Pancreas (tissue), 10 donors: Measurements from ENCODE around the gene MGAT5B. TPM values are rescaled to one million over a fixed set of nuclear protein-coding genes. Genes with fewer than 3 reads are reported as not detected.

Source experiments
- ATAC-seq, 4 donors: fragments of 200-7000 bp; cut with Tn5 transposase; one replicate each; pipeline versions ENCODE4 v1.8.0 to v1.9.1; 2020; ENCODE audit warnings: mild to moderate bottlenecking in 4 of 4, moderate library complexity in 4 of 4
- DNase-seq, 6 donors: peaks; one replicate each; pipeline ENCODE4 v3.0.0-alpha.2; 2020
- FAIRE-seq: peaks from 2 replicates; lab custom pipeline; 2012; peaks lifted over from hg19 to GRCh38; lab: Jason Lieb, UNC
- H3K27ac ChIP-seq, 4 donors: fragments of 200-600 bp; sonication (generic); 1 replicate in 3 of 4; 2 replicates in 1 of 4; pipeline versions ENCODE4 v1.5.0 to v1.8.0; 2020
- H3K27me3 ChIP-seq, 4 donors: fragments of 200-600 bp; one replicate each; pipeline ENCODE4 v1.8.0; 2021
- H3K36me3 ChIP-seq, 3 donors: fragments of 200-600 bp; sonication (generic) in 1 of 3; one replicate each; pipeline versions ENCODE4 v1.5.0 to v1.8.0; 2020 to 2021
- H3K4me1 ChIP-seq, 3 donors: fragments of 200-600 bp; one replicate each; pipeline ENCODE4 v1.8.0; 2021
- H3K4me3 ChIP-seq, 4 donors: fragments of 200-600 bp; sonication (generic) in 2 of 4; one replicate each; pipeline versions ENCODE4 v1.5.0 to v1.8.0; 2020 to 2021
- H3K9me3 ChIP-seq, 4 donors: fragments of 200-600 bp; one replicate each; pipeline ENCODE4 v1.8.0; 2021
- WGBS, 2 donors: extraction: QIAGEN DNeasy Blood & Tissue Kit; methylation state at CpG; one replicate each; pipeline ENCODE4 v1.1.7; 2013; 5-methylcytosine and 5-hydroxymethylcytosine counted together
- intact Hi-C, 3 donors: fragments of 100-400 bp; cut with DNase I; formaldehyde crosslinking; loops; one replicate each; pipeline versions ENCODE4 v1.11.1 to v1.14.2; 2022
- polyA plus RNA-seq, 2 donors: library from polyadenylated mRNA; stranded (reverse); fragments of 200-250 nt; gene quantifications; one replicate each; pipeline ENCODE4 v1.2.3, GENCODE V29; 2013
- total RNA-seq, 6 donors: library from RNA; stranded (reverse); fragmentation: NEBNext Ultra II Directional in 4 of 6; extraction: Animal tissue kit (Norgen Biotek cat#: 25700) in 4 of 6; gene quantifications; one replicate each; pipeline versions ENCODE4 v1.2.1 to v1.2.4, GENCODE V29; 2021 to 2023
- TF ChIP-seq, protein P1 (sequence below), 4 donors: fragments of 200-600 bp; sonication (generic) in 3 of 4; IDR thresholded peaks; one replicate each; pipeline versions ENCODE4 v1.5.0 to v1.8.0; 2021; ENCODE audit warnings: antibody characterized with exemption in 4 of 4
- donor health status: healthy with polysubstance abuse.
- donor health status: DM: no; HTN: no; CAD: no; lungs with moderate emphysema.
- donor health status: DM: no; HTN: no; CAD: no.
- donor health status: control.
- donor health status: control.
- donor health status: Bipolar disorder and iron deficiency.
- donor health status: DM: yes; HTN: yes; CAD: no.
- donor health status: DM: no; HTN: no; CAD: no.
- donor health status: DM: no; HTN: no; CAD: no.
- donor health status: DM: yes; HTN: yes; CAD: no.

The MGAT5B gene
- total and polyA plus RNA-seq, 8 donors = 0.21 to 1.2 (median 0.25) TPM; not detected in 1

DNA sequence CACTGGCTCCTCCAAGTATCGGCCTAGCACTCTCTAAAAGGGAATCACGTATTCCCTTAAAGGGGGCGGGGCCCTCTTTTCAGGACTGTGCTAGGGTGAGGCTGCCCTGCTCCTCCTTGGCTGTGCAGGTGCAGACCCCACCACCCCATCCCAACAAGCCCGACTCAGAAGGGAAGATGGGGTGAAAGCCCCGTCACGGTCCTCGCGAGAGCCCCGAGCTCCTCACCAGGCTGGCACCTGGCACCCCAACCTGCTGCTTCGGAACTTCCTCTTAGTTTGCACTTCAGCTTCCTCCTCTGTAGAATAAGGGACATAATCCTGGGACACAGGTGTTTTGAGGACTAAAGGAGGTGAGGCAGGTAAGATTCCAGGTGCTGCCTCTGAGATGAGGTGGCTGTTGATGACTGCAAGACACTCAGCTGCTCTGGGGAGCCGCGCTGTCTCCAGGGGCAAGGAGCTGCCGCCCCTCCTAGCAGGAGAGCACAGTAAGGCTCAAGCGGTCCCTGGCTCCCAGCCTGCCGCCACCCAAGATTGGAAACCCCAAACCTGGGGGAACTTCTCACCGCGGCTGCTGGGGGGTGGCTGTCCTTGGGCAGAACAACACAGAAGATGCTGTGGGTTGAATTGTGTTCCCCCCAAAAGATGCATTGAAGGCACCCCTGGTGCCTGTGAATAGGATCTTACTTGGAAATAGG is 88.8 kb downstream of the MGAT5B start:
- intact Hi-C loops = no loop called here
- no peaks in the 10 kb centered on the region for H3K27me3 ChIP-seq
- H3K4me3 ChIP-seq = no peak overlapping the region
- WGBS, 2 donors = 81 to 85% methylated on average over 17 of the region's 17 CpGs
- ATAC-seq (no peak), DNase-seq (no peak), FAIRE-seq (no peak)
- H3K9me3 ChIP-seq = no peaks in the 10 kb centered on the region
- TF ChIP-seq, protein P1, sequence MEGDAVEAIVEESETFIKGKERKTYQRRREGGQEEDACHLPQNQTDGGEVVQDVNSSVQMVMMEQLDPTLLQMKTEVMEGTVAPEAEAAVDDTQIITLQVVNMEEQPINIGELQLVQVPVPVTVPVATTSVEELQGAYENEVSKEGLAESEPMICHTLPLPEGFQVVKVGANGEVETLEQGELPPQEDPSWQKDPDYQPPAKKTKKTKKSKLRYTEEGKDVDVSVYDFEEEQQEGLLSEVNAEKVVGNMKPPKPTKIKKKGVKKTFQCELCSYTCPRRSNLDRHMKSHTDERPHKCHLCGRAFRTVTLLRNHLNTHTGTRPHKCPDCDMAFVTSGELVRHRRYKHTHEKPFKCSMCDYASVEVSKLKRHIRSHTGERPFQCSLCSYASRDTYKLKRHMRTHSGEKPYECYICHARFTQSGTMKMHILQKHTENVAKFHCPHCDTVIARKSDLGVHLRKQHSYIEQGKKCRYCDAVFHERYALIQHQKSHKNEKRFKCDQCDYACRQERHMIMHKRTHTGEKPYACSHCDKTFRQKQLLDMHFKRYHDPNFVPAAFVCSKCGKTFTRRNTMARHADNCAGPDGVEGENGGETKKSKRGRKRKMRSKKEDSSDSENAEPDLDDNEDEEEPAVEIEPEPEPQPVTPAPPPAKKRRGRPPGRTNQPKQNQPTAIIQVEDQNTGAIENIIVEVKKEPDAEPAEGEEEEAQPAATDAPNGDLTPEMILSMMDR (IDR thresholded peaks at IDR 0.05) = no peak
- no peaks in the 10 kb centered on the region for H3K36me3 ChIP-seq
- no peaks in the 10 kb centered on the region for H3K4me1 ChIP-seq
- H3K27ac ChIP-seq = no peak overlapping the region

DNA sequence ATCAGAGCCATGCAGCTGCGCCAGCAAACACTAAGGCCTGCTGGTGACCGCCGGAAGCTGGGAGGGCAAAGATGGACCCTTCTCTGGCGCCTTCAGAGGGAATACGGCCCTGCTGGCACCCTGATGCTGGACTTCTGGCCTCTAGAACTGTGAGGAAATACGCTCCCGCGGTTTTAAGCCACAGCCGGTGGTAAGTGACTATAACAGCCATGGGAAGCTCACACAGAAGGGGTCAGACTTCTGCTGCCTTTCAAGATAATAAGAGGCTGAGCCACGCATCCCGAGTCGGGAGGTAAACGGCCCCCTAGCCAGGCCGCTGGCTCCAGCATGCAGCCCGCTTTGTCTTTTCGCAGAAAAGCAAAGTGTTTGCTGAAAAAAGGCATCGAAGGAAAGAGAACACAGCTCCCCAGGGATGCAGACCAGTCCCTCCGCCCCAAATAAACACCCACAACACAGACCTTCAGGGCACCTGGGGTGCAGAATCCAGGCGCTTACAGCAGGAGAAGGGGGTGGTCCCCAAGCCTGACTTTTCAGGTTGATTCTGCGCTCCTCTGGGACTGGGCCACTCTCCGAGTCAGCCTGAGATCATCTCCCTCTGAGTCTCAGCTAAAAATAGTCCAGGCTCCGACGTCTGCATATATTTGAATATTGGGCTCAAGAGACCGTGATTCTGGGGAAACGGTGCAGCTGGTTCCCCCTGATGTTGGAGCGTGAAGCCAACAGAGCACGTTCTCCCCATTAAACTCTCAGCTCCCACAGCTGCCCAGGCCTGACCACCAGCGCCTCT is 89.7 kb downstream of the MGAT5B start:
- ATAC-seq (no peak), DNase-seq (no peak), FAIRE-seq (no peak)
- TF ChIP-seq, protein P1 (IDR thresholded peaks at IDR 0.05) = no peak
- no peaks in the 10 kb centered on the region for H3K27me3 ChIP-seq
- no peaks in the 10 kb centered on the region for H3K36me3 ChIP-seq
- H3K27ac ChIP-seq = no peak overlapping the region
- no peaks in the 10 kb centered on the region for H3K4me1 ChIP-seq
- no peaks in the 10 kb centered on the region for H3K9me3 ChIP-seq
- intact Hi-C loops = no loop called here
- 45 to 46% methylated on average over 28 of the region's 28 CpGs for WGBS, 2 donors
- H3K4me3 ChIP-seq = no peak overlapping the region

DNA sequence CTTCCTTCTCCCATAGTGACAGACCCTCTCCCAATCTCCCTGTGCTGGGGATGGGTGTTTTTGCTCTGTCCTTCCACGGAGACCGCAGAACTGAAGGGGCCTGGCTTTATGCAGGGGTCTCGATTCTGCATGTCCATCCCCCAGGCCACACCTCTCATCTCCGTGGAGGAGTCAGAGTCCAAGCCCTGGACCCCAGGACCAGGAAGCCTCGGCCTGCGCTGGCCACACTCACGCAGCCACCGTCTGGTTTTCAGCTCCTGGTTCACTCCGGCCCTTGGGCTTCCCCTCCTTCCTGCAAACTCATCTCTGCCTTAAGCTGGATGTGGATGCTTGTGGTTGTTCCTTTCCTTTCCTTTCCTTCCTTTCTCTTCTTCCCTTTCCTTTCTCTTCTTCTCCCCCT is 90.8 kb downstream of the MGAT5B start:
- no peaks in the 10 kb centered on the region for H3K36me3 ChIP-seq
- FAIRE-seq = no peak
- no peak for ATAC-seq
- H3K4me3 ChIP-seq = no peak overlapping the region
- no peaks in the 10 kb centered on the region for H3K27me3 ChIP-seq
- no peaks in the 10 kb centered on the region for H3K4me1 ChIP-seq
- no peak for DNase-seq
- H3K9me3 ChIP-seq = no peaks in the 10 kb centered on the region
- 68 to 71% methylated on average over 9 of the region's 9 CpGs for WGBS, 2 donors
- intact Hi-C loops = no loop called here
- no peak overlapping the region for H3K27ac ChIP-seq
- TF ChIP-seq, protein P1 (IDR thresholded peaks at IDR 0.05) = no peak

DNA sequence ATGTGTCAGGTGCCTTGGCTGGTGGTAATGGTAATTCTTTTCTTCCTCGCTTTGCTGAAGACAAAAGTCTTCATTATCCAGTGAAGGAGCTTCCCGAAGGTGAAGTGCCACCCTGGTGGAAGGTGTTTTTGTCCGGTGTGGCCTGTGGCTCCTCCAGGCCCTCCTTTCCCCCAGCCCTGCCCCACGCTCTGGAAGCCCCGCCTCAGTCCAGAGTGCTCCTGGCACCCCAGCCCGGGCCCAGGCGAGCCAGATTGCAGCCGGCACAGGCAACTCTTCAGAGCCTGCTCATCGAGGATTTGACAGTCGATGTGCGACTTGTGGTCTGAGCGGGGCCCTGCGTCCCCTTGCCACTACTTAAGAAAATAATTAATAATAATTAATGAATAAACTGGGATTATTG is 93.7 kb downstream of the MGAT5B start:
- 77 to 89% methylated on average over 13 of the region's 13 CpGs for WGBS, 2 donors
- no peaks in the 10 kb centered on the region for H3K9me3 ChIP-seq
- FAIRE-seq (no peak), DNase-seq (no peak), ATAC-seq (no peak)
- no peak overlapping the region for H3K27ac ChIP-seq
- no peaks in the 10 kb centered on the region for H3K36me3 ChIP-seq
- H3K4me3 ChIP-seq = no peak overlapping the region
- H3K27me3 ChIP-seq = no peaks in the 10 kb centered on the region
- H3K4me1 ChIP-seq = no peaks in the 10 kb centered on the region
- intact Hi-C loops = no loop called here
- TF ChIP-seq, protein P1 (IDR thresholded peaks at IDR 0.05) = no peak

DNA sequence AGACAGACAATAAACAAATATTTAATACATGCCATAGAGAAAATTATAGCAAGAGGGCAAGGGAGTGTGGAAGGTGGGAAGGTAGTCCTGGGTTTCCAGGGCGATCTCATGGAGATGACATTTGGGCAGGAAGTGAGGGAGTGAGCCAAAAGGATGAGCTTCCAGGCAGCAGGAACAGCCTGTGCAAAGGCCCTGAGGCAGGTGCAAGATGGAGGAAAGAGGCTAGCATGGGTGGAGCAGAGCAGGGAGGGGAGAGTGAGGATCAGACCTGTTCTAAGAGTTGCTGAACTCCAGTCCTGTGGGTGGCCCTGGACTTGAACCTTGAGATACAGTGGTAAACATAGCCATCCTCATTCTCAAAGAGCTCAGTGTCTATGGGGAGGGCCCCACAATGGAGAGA is 94.7 kb downstream of the MGAT5B start:
- no peaks in the 10 kb centered on the region for H3K9me3 ChIP-seq
- TF ChIP-seq, protein P1 (IDR thresholded peaks at IDR 0.05) = no peak
- no peak for DNase-seq
- no peaks in the 10 kb centered on the region for H3K4me1 ChIP-seq
- no peak overlapping the region for H3K4me3 ChIP-seq
- no peaks in the 10 kb centered on the region for H3K36me3 ChIP-seq
- no peak for ATAC-seq
- intact Hi-C loops = no loop called here
- peaks cover 0 to 3% (median under 1%) of the 10 kb centered on the region in 4 donors for H3K27me3 ChIP-seq
- 82 to 94% methylated on average over 1 of the region's 1 CpG for WGBS, 2 donors
- H3K27ac ChIP-seq = no peak overlapping the region
- FAIRE-seq = no peak
